Loucy (cell line): Measurements from ENCODE around the gene HOXA5.

Experiments used
- CTCF ChIP-seq: fragments of 200-600 bp; sonication (generic); conservative IDR thresholded peaks from 2 replicates; pipeline ENCODE4 v1.5.1; 2014; ENCODE audit warnings: mild to moderate bottlenecking, antibody characterized with exemption, low read length
- EZH2phosphoT487 ChIP-seq: fragments of 200-600 bp; IDR thresholded peaks from 2 replicates; pipeline ENCODE4 v1.6.1; 2018; ENCODE audit warnings: antibody characterized with exemption, mild to moderate bottlenecking, moderate library complexity, borderline replicate concordance

GRCh38 chr7:27178366-27178765, 34.9 kb upstream of the HOXA5 start:
- TF ChIP-seq CTCF (no peak), EZH2phosphoT487 (no peak)
